ENCODE data around the gene ZNF662.

ZNF662 gene

GRCh38 chr3:42901073-42901415 lies 4.9 kb upstream of the ZNF662 start:
- DNase-seq (ENCODE audit: low read depth in 1 of 2, low spot score in 1 of 2): no peak
- no peak overlapping the region for H3K27ac ChIP-seq (replicated peaks)
- TF ChIP-seq GABPA (IDR thresholded peaks at IDR 0.05; ENCODE audit: low read depth): no peak
- no peak for TF ChIP-seq SPI1 (IDR thresholded peaks at IDR 0.05; ENCODE audit: borderline replicate concordance, low read depth)
- TF ChIP-seq POLR2AphosphoS5 (IDR thresholded peaks at IDR 0.05; ENCODE audit: low read depth): no peak
- TF ChIP-seq CTCF (IDR thresholded peaks at IDR 0.05; ENCODE audit: insufficient read depth, low read length): no peak
- no peak for TF ChIP-seq REST (IDR thresholded peaks at IDR 0.05; ENCODE audit: insufficient replicate concordance, low read depth)
- no peak overlapping the region for H3K4me3 ChIP-seq (replicated peaks; ENCODE audit: insufficient read depth, low read length)
- peaks cover 18% of the 10 kb centered on the region for H3K27me3 ChIP-seq (ENCODE audit: insufficient read depth, poor library complexity, severe bottlenecking)

GRCh38 chr3:42902257-42902656 lies 3.7 kb upstream of the ZNF662 start:
- no peak overlapping the region for H3K27ac ChIP-seq (replicated peaks)
- TF ChIP-seq REST (IDR thresholded peaks at IDR 0.05; ENCODE audit: insufficient replicate concordance, low read depth) (no peak), POLR2AphosphoS5 (IDR thresholded peaks at IDR 0.05; ENCODE audit: low read depth) (no peak), GABPA (IDR thresholded peaks at IDR 0.05; ENCODE audit: low read depth) (no peak), SPI1 (IDR thresholded peaks at IDR 0.05; ENCODE audit: borderline replicate concordance, low read depth) (no peak), CTCF (IDR thresholded peaks at IDR 0.05; ENCODE audit: insufficient read depth, low read length) (no peak)
- H3K27me3 ChIP-seq (ENCODE audit: insufficient read depth, poor library complexity, severe bottlenecking): peaks cover 28% of the 10 kb centered on the region
- DNase-seq (ENCODE audit: low read depth in 1 of 2, low spot score in 1 of 2): no peak
- no peak overlapping the region for H3K4me3 ChIP-seq (replicated peaks; ENCODE audit: insufficient read depth, low read length)

- no peak for DNase-seq (ENCODE audit: low read depth in 1 of 2, low spot score in 1 of 2)
- TF ChIP-seq GABPA (IDR thresholded peaks at IDR 0.05; ENCODE audit: low read depth) (no peak), REST (IDR thresholded peaks at IDR 0.05; ENCODE audit: insufficient replicate concordance, low read depth) (no peak), SPI1 (IDR thresholded peaks at IDR 0.05; ENCODE audit: borderline replicate concordance, low read depth) (no peak), POLR2AphosphoS5 (IDR thresholded peaks at IDR 0.05; ENCODE audit: low read depth) (no peak), CTCF (IDR thresholded peaks at IDR 0.05; ENCODE audit: insufficient read depth, low read length) (no peak)
- Histone ChIP-seq H3K27me3 (ENCODE audit: insufficient read depth, poor library complexity, severe bottlenecking) (peaks cover 31% of the 10 kb centered on the region), H3K4me3 (replicated peaks; ENCODE audit: insufficient read depth, low read length) (no peak overlapping the region), H3K27ac (replicated peaks) (no peak overlapping the region)
These were observed 1.9 kb upstream of the ZNF662 start for GRCh38 chr3:42904076-42904475.

Measured in HL-60 (cell line).